OCI-LY7 (cell line): ENCODE results near the gene RAB27A.

Experiments used
- CTCF ChIP-seq: fragments of 200-600 bp; sonication (generic); conservative IDR thresholded peaks from 2 replicates; pipeline ENCODE4 v1.5.1; 2014; ENCODE audit warnings: mild to moderate bottlenecking, antibody characterized with exemption, low read length, moderate library complexity, mixed read lengths
- EZH2phosphoT487 ChIP-seq: fragments of 200-600 bp; sonication (generic); IDR thresholded peaks from 2 replicates; pipeline ENCODE4 v1.6.1; 2018; ENCODE audit warnings: low read depth, borderline replicate concordance, mild to moderate bottlenecking, mixed run types, antibody characterized with exemption, low read length, moderate library complexity, mixed read lengths

GRCh38 chr15:55266547-55266946, 23.1 kb downstream of the RAB27A start:
- TF ChIP-seq CTCF (no peak), EZH2phosphoT487 (no peak)
